Omental fat pad (tissue), 4 donors: ENCODE measurements around the gene ISG15. TPM values are rescaled to one million over a fixed set of nuclear protein-coding genes. Genes with fewer than 3 reads are reported as not detected.
A peak's percentile ranks its signal among the peaks of the same experiment; 100 is the strongest.

ENCODE experiments used
- ATAC-seq: fragments of 150-250 bp; one replicate; pipeline ENCODE4 v1.9.1; 2016; ENCODE audit warnings: mild to moderate bottlenecking, moderate library complexity; ENCODE audit not compliant: low FRiP score
- DNase-seq: peaks from one replicate; pipeline ENCODE4 v3.0.0-alpha.2; 2019; ENCODE audit warnings: low spot score
- CTCF ChIP-seq, 3 donors: fragments of 450-650 bp; IDR thresholded peaks; one replicate each; pipeline ENCODE4 v1.5.1; 2016 to 2017; ENCODE audit warnings: antibody characterized with exemption in 3 of 3, mild to moderate bottlenecking in 3 of 3, moderate library complexity in 2 of 3
- total RNA-seq, 4 donors: library from RNA; depleted of rRNA; stranded (reverse); fragments of >200 nt; gene quantifications; one replicate each; pipeline ENCODE4 v1.1.0, GENCODE V29; 2016

The ISG15 gene
- total RNA-seq, 4 donors from 2014 or later = 27.7 to 84.3 (median 32.6) TPM

- no peak for TF ChIP-seq CTCF (IDR thresholded peaks at IDR 0.05)
- no peak for ATAC-seq
Observed at GRCh38 chr1:1037366-1038327, 24.4 kb downstream of the ISG15 start.

GRCh38 chr1:1038694-1039093 lies 25.4 kb downstream of the ISG15 start:
- no peak for DNase-seq
- TF ChIP-seq CTCF (IDR thresholded peaks at IDR 0.05) = no peak
- ATAC-seq = no peak

More at GRCh38 chr1:1037366-1038327, 24.4 kb downstream of the ISG15 start:
- DNase-seq = no peak

- DNase-seq (no peak), ATAC-seq (no peak)
- TF ChIP-seq CTCF (IDR thresholded peaks at IDR 0.05) = no peak
Observed at GRCh38 chr1:1039145-1039910, 26.0 kb downstream of the ISG15 start.

GRCh38 chr1:1040004-1040991 lies 27.0 kb downstream of the ISG15 start:
- peak; percentile 39 for DNase-seq
- no peak for TF ChIP-seq CTCF (IDR thresholded peaks at IDR 0.05)
- ATAC-seq = peak; percentile 79

- TF ChIP-seq CTCF (IDR thresholded peaks at IDR 0.05) = no peak
- no peak for ATAC-seq
- no peak for DNase-seq
Observed at GRCh38 chr1:1041092-1041523, 27.8 kb downstream of the ISG15 start.

GRCh38 chr1:1041873-1042272 lies 28.6 kb downstream of the ISG15 start:
- no peak for TF ChIP-seq CTCF (IDR thresholded peaks at IDR 0.05)
- no peak for ATAC-seq

More at GRCh38 chr1:1041873-1042272, 28.6 kb downstream of the ISG15 start:
- DNase-seq = no peak
